SJSA1 (cell line): ENCODE results near the gene ZNF488. TPM values are rescaled to one million over a fixed set of nuclear protein-coding genes. Genes with fewer than 3 reads are reported as not detected.

ENCODE experiments used
- total RNA-seq: library from RNA; depleted of rRNA; stranded (reverse); fragments of >200 nt; shearing (Covaris generic); gene quantifications from 2 replicates; pipeline ENCODE4 v1.2.3, GENCODE V29; 2014; rRNA removed

Gene ZNF488
- total RNA-seq, 1 experiment from 2014 or later: 1.2 TPM

Other genes starting within 250 kb of the ZNF488 start
- not detected in 2 replicates for gene GDF10, start 84.1 kb downstream of the ZNF488 start, total RNA-seq
- gene GDF2, start 61.8 kb downstream of the ZNF488 start, total RNA-seq: not detected in 2 replicates
- gene RBP3, start 35.9 kb downstream of the ZNF488 start, total RNA-seq: not detected in 2 replicates
- 0.16 and 0.31 TPM in 2 replicates for gene ANXA8, start 99.8 kb upstream of the ZNF488 start, total RNA-seq
- not detected in 2 replicates for gene FAM25G, start 107.4 kb upstream of the ZNF488 start, total RNA-seq
- 1.0 and 2.0 TPM in 2 replicates for gene AGAP9, start 139.3 kb upstream of the ZNF488 start, total RNA-seq